ENCODE data around the gene CHN2.

CHN2 gene

GRCh38 chr7:29319719-29320521 is 125.3 kb downstream of the CHN2 start:
- no peak overlapping the region for H3K9ac ChIP-seq (ENCODE audit: low read depth, low read length)
- H3K27ac ChIP-seq (ENCODE audit: low read length): no peak overlapping the region

DNA sequence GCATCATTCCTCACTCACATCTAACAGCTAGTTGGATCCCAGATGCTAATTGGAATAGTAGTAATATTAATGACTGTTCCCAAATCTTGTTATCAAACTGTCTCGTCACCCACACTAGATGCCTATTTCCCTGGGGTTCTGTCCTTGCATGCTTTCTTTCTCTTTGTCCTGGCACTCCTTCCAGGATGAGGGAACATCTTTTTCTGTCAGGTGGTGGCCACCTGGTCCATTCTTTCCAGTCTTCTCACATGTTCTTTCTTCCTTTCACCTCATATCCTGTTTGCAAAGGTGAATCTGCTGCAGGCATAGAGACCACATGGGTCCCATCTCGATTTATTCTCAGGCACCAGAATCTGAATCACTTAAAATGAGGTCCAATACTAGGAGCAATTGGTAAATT is 126.0 kb downstream of the CHN2 start:
- H3K27me3 ChIP-seq (ENCODE audit: insufficient read depth, low read length): no peaks in the 10 kb centered on the region
- H3K9ac ChIP-seq (ENCODE audit: low read depth, low read length): no peak overlapping the region
- H3K4me3 ChIP-seq (ENCODE audit: low read length): no peak overlapping the region
- no peak overlapping the region for H3K27ac ChIP-seq (ENCODE audit: low read length)
- H3K4me1 ChIP-seq (ENCODE audit: insufficient read depth, low read length): peaks cover 17% of the 10 kb centered on the region; the same call in 1 of the 2 replicates
- no peaks in the 10 kb centered on the region for H3K9me3 ChIP-seq (ENCODE audit: insufficient read depth, low read depth, low read length)
- H3K36me3 ChIP-seq (ENCODE audit: insufficient read depth, low read depth, low read length): no peaks in the 10 kb centered on the region

More at GRCh38 chr7:29319719-29320521, 125.3 kb downstream of the CHN2 start:
- Histone ChIP-seq H3K27me3 (ENCODE audit: insufficient read depth, low read length) (no peaks in the 10 kb centered on the region), H3K36me3 (ENCODE audit: insufficient read depth, low read depth, low read length) (no peaks in the 10 kb centered on the region), H3K4me1 (ENCODE audit: insufficient read depth, low read length) (peaks cover 17% of the 10 kb centered on the region; the same call in 1 of the 2 replicates), H3K4me3 (ENCODE audit: low read length) (no peak overlapping the region), H3K9me3 (ENCODE audit: insufficient read depth, low read depth, low read length) (no peaks in the 10 kb centered on the region)

GRCh38 chr7:29322023-29322712 is 127.6 kb downstream of the CHN2 start:
- Histone ChIP-seq H3K9ac (ENCODE audit: low read depth, low read length) (no peak overlapping the region), H3K27ac (ENCODE audit: low read length) (no peak overlapping the region), H3K27me3 (ENCODE audit: insufficient read depth, low read length) (no peaks in the 10 kb centered on the region), H3K4me1 (ENCODE audit: insufficient read depth, low read length) (peaks cover 17% of the 10 kb centered on the region; the same call in 1 of the 2 replicates), H3K36me3 (ENCODE audit: insufficient read depth, low read depth, low read length) (no peaks in the 10 kb centered on the region), H3K4me3 (ENCODE audit: low read length) (no peak overlapping the region), H3K9me3 (ENCODE audit: insufficient read depth, low read depth, low read length) (no peaks in the 10 kb centered on the region)

- Histone ChIP-seq H3K4me3 (ENCODE audit: low read length) (no peak overlapping the region), H3K9me3 (ENCODE audit: insufficient read depth, low read depth, low read length) (no peaks in the 10 kb centered on the region), H3K9ac (ENCODE audit: low read depth, low read length) (no peak overlapping the region), H3K36me3 (ENCODE audit: insufficient read depth, low read depth, low read length) (no peaks in the 10 kb centered on the region), H3K4me1 (ENCODE audit: insufficient read depth, low read length) (peaks cover 6% of the 10 kb centered on the region; the same call in 1 of the 2 replicates), H3K27me3 (ENCODE audit: insufficient read depth, low read length) (no peaks in the 10 kb centered on the region), H3K27ac (ENCODE audit: low read length) (no peak overlapping the region)
Measured at GRCh38 chr7:29325476-29325875, 130.9 kb downstream of the CHN2 start.

- H3K4me3 ChIP-seq (ENCODE audit: low read length): no peak overlapping the region
- no peaks in the 10 kb centered on the region for H3K27me3 ChIP-seq (ENCODE audit: insufficient read depth, low read length)
- 0 out of 2 replicates have a peak, but pooled peaks cover 3% of the 10 kb centered on the region for H3K4me1 ChIP-seq (ENCODE audit: insufficient read depth, low read length)
- no peaks in the 10 kb centered on the region for H3K9me3 ChIP-seq (ENCODE audit: insufficient read depth, low read depth, low read length)
- H3K36me3 ChIP-seq (ENCODE audit: insufficient read depth, low read depth, low read length): no peaks in the 10 kb centered on the region
- no peak overlapping the region for H3K9ac ChIP-seq (ENCODE audit: low read depth, low read length)
- H3K27ac ChIP-seq (ENCODE audit: low read length): no peak overlapping the region
Measured at GRCh38 chr7:29326864-29327263, 132.3 kb downstream of the CHN2 start.

GRCh38 chr7:29327455-29327854 is 132.9 kb downstream of the CHN2 start:
- Histone ChIP-seq H3K9me3 (ENCODE audit: insufficient read depth, low read depth, low read length) (no peaks in the 10 kb centered on the region), H3K27me3 (ENCODE audit: insufficient read depth, low read length) (no peaks in the 10 kb centered on the region), H3K36me3 (ENCODE audit: insufficient read depth, low read depth, low read length) (no peaks in the 10 kb centered on the region), H3K4me3 (ENCODE audit: low read length) (no peak overlapping the region), H3K4me1 (ENCODE audit: insufficient read depth, low read length) (no peaks in the 10 kb centered on the region), H3K27ac (ENCODE audit: low read length) (no peak overlapping the region), H3K9ac (ENCODE audit: low read depth, low read length) (no peak overlapping the region)

DNA sequence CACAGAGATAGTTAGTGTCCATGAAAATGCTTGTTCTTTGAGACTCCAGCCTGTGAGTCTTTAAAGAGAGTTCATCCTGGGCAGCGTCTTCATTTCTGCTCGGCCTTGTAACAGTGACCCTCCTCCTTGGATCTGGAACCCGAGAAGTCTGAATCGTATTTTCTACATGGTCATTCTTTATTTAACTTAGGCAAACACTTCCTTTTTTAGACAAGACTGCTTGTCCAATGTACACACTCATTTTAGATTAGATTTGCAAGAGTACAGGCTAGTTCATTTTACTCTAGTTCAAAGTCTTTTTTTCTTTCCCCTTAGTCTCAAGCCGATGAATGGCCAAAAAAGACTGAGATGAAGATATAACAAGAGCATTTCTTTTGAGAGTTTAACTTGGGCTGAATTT is 133.5 kb downstream of the CHN2 start:
- Histone ChIP-seq H3K27me3 (ENCODE audit: insufficient read depth, low read length) (no peaks in the 10 kb centered on the region), H3K4me3 (ENCODE audit: low read length) (no peak overlapping the region), H3K4me1 (ENCODE audit: insufficient read depth, low read length) (no peaks in the 10 kb centered on the region), H3K9ac (ENCODE audit: low read depth, low read length) (no peak overlapping the region), H3K27ac (ENCODE audit: low read length) (no peak overlapping the region), H3K9me3 (ENCODE audit: insufficient read depth, low read depth, low read length) (no peaks in the 10 kb centered on the region), H3K36me3 (ENCODE audit: insufficient read depth, low read depth, low read length) (no peaks in the 10 kb centered on the region)

DNA sequence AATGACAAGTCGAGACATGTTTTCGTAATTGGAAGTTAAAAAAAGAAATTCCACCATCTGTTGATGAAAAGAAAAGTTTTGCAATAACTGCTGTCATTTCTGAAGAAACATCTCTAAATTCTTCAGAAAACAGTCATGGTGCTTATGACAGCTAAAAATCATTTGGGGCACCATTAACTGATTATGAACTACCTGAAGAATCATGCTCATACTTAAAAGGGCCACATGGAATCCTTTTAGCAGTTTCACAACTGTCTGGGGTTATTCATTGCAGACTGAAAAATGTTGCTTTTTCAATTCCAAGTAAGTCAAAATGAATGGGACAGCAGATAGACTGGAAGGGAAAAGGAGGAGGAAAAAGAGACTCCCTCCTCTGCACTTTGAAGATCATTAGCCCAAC is 134.2 kb downstream of the CHN2 start:
- no peak overlapping the region for H3K27ac ChIP-seq (ENCODE audit: low read length)
- H3K4me1 ChIP-seq (ENCODE audit: insufficient read depth, low read length): no peaks in the 10 kb centered on the region

GRCh38 chr7:29329686-29330085 is 135.1 kb downstream of the CHN2 start:
- Histone ChIP-seq H3K4me1 (ENCODE audit: insufficient read depth, low read length) (no peaks in the 10 kb centered on the region), H3K36me3 (ENCODE audit: insufficient read depth, low read depth, low read length) (no peaks in the 10 kb centered on the region), H3K4me3 (ENCODE audit: low read length) (no peak overlapping the region), H3K9me3 (ENCODE audit: insufficient read depth, low read depth, low read length) (no peaks in the 10 kb centered on the region), H3K9ac (ENCODE audit: low read depth, low read length) (no peak overlapping the region), H3K27ac (ENCODE audit: low read length) (no peak overlapping the region), H3K27me3 (ENCODE audit: insufficient read depth, low read length) (no peaks in the 10 kb centered on the region)

More for the DNA sequence above, 134.2 kb downstream of the CHN2 start:
- H3K9ac ChIP-seq (ENCODE audit: low read depth, low read length): no peak overlapping the region
- H3K9me3 ChIP-seq (ENCODE audit: insufficient read depth, low read depth, low read length): no peaks in the 10 kb centered on the region
- H3K4me3 ChIP-seq (ENCODE audit: low read length): no peak overlapping the region
- H3K27me3 ChIP-seq (ENCODE audit: insufficient read depth, low read length): no peaks in the 10 kb centered on the region
- no peaks in the 10 kb centered on the region for H3K36me3 ChIP-seq (ENCODE audit: insufficient read depth, low read depth, low read length)

GRCh38 chr7:29330136-29330535 is 135.6 kb downstream of the CHN2 start:
- Histone ChIP-seq H3K27ac (ENCODE audit: low read length) (no peak overlapping the region), H3K27me3 (ENCODE audit: insufficient read depth, low read length) (no peaks in the 10 kb centered on the region), H3K4me3 (ENCODE audit: low read length) (no peak overlapping the region), H3K36me3 (ENCODE audit: insufficient read depth, low read depth, low read length) (no peaks in the 10 kb centered on the region), H3K9ac (ENCODE audit: low read depth, low read length) (no peak overlapping the region), H3K4me1 (ENCODE audit: insufficient read depth, low read length) (no peaks in the 10 kb centered on the region), H3K9me3 (ENCODE audit: insufficient read depth, low read depth, low read length) (no peaks in the 10 kb centered on the region)

DNA sequence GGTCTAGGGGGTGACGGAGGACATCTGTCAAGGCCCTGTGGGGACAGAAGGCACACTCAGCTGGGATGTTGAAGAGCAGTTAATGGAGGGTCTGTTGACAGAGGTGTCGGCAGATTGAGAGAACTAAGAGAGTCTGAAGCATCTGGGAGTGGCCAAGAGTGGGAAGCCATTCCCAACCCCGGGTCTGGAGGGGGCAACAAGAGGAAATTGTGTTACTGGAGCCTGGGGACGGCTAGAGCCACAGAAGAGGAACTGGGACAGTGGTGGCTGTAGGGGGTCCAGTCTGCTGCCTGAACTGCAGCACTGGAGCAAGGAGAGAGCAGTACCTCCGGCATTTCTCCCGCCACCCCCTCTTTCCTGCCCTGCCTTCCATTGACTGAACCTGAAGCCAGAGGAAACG is 136.6 kb downstream of the CHN2 start:
- H3K27ac ChIP-seq (ENCODE audit: low read length): no peak overlapping the region
- no peak overlapping the region for H3K9ac ChIP-seq (ENCODE audit: low read depth, low read length)
- H3K4me1 ChIP-seq (ENCODE audit: insufficient read depth, low read length): no peaks in the 10 kb centered on the region
- H3K36me3 ChIP-seq (ENCODE audit: insufficient read depth, low read depth, low read length): no peaks in the 10 kb centered on the region
- no peak overlapping the region for H3K4me3 ChIP-seq (ENCODE audit: low read length)
- no peaks in the 10 kb centered on the region for H3K9me3 ChIP-seq (ENCODE audit: insufficient read depth, low read depth, low read length)
- no peaks in the 10 kb centered on the region for H3K27me3 ChIP-seq (ENCODE audit: insufficient read depth, low read length)
